HepG2 (cell line): Measurements from ENCODE around the gene C1QTNF9.

ENCODE experiments used
- FOXK2 ChIP-seq: fragments of 450-650 bp; IDR thresholded peaks from 2 replicates; pipeline ENCODE4 v1.6.1; 2016
- ISX ChIP-seq: sonication (generic); formaldehyde crosslinking; conservative IDR thresholded peaks from 2 replicates; pipeline ENCODE4 v1.5.0; 2020; ENCODE audit warnings: missing genetic modification reagents
- PCBP2 ChIP-seq: fragments of 200-400 bp; formaldehyde crosslinking; optimal IDR thresholded peaks from 2 replicates; pipeline ENCODE3; 2018; ENCODE audit warnings: low read length, low read depth; ENCODE audit not compliant: poor library complexity, severe bottlenecking
- POLR2A ChIP-seq, 2 experiments: IDR thresholded peaks; 2 replicates each; pipeline ENCODE4 v1.6.1; 2011; ENCODE audit warnings: low read depth in 2 of 2, low read length in 2 of 2, mild to moderate bottlenecking in 1 of 2, moderate library complexity in 1 of 2; ENCODE audit not compliant: insufficient read depth in 1 of 2
- TF ChIP-seq, protein P1 (sequence below): sonication (generic); formaldehyde crosslinking; IDR thresholded peaks from 2 replicates; pipeline ENCODE4 v1.5.0; 2020; ENCODE audit warnings: mild to moderate bottlenecking, missing genetic modification reagents, moderate library complexity

DNA sequence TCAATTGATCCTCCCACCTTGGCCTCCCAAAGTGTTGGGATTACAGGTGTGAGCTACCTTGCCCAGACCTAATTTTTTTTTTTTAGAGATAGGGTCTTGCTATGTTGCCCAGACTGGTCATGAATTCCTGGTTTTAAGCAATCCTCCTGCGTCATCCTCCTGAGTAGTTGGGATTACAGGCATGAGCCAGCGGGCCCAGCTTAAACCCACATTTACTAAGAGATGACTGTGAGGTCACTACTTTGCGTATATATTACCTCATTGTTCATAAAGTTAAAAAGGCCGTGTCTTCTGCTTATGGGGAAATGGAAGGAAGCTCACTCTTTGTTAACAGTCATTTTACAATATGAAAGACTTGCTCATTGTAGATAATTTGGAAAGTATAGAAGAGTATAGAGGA is 39.6 kb upstream of the C1QTNF9 start:
- TF ChIP-seq FOXK2 (no peak), ISX (no peak), PCBP2 (no peak), POLR2A (IDR thresholded peaks at IDR 0.05; ENCODE audit: insufficient read depth in 1 of 2, low read depth in 2 of 2, low read length in 2 of 2) (no peak)
- TF ChIP-seq, protein P1, sequence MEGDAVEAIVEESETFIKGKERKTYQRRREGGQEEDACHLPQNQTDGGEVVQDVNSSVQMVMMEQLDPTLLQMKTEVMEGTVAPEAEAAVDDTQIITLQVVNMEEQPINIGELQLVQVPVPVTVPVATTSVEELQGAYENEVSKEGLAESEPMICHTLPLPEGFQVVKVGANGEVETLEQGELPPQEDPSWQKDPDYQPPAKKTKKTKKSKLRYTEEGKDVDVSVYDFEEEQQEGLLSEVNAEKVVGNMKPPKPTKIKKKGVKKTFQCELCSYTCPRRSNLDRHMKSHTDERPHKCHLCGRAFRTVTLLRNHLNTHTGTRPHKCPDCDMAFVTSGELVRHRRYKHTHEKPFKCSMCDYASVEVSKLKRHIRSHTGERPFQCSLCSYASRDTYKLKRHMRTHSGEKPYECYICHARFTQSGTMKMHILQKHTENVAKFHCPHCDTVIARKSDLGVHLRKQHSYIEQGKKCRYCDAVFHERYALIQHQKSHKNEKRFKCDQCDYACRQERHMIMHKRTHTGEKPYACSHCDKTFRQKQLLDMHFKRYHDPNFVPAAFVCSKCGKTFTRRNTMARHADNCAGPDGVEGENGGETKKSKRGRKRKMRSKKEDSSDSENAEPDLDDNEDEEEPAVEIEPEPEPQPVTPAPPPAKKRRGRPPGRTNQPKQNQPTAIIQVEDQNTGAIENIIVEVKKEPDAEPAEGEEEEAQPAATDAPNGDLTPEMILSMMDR (CRISPR knock-in tag), result no peak
